Medulla oblongata (tissue), 1 donor: ENCODE measurements around the gene ENPP1.

Source experiments
- DNase-seq: peaks from one replicate; pipeline ENCODE4 v3.0.0-alpha.2; 2015; ENCODE audit errors: extremely low spot score

The ENPP1 gene

DNA sequence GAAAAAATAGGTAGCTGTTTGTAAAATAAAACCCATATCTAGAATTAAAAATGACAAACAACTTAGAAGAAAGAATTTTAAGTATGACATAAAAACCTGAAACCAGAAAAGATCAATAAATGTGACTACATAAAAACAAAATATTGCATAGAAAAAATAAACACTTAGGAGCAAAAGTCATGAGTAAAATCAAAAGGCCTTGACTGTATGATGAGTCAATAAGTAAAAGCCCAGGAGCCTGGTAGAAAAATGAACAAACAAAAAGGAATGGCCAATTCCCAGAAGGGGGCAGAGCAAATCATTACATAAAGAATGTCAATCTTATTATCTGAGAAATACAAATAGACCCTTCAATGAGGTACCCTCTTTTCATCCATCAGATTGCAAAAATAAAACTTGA is 20.7 kb upstream of the ENPP1 start:
- no peak for DNase-seq

GRCh38 chr6:131787766-131788712 is 19.8 kb upstream of the ENPP1 start:
- peak; percentile 44 for DNase-seq

DNA sequence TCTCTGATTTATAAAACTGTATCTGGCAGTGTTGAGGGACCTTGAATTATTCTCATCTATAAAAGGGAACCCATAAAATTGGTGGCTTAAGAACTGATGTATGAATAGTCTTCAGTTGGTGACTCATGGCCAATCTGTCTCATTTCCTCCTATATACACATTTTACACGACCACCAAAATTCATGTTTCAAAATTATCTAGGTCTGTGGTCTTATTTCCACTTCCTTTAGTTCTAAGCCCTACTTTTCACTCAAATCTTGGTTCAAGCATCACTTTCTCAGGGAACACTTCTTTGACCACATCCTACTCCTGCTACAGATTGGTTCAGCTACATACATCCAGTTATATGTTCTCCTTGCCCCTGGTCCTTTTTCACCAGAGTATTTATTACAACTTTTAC is 18.6 kb upstream of the ENPP1 start:
- no peak for DNase-seq

DNA sequence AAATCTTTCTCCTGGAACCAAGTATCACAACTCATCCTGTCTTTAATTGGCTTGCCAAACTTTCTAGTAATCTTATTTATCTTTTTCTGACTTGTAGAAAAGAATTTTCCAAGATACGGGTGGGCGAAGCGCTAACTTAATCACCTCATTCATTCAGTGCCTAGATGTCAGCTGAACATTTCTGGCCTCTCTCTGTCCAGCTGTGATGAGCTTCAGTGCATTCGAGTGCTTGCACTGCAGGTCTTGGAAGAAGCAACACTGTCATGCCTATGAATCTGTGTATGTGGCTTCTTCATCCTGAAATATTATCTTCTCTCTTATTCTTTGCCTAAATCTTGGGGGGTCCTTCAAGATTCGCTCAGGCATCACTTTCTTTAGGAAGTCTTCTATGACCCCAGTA is 16.3 kb upstream of the ENPP1 start:
- DNase-seq: no peak

- no peak for DNase-seq
Measured at GRCh38 chr6:131792091-131792496, 15.7 kb upstream of the ENPP1 start.

DNA sequence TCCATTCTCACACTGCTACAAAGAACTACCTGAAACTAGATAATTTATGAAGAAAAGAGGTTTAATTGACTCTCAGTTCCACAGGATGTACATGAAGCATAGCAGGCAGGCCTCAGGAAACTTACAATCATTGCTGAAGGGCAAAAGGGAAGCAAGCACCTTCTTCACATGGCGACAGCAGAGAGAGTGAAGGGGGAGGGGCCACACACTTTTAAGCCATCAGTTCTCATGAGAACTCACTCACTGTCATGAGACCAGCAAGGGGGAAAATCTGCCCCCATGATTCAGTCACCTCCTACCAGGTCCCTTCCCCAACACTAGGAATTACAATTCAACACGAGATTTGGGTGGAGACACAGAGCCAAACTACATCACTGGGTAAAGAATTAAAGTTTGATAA is 12.5 kb upstream of the ENPP1 start:
- DNase-seq: no peak

DNA sequence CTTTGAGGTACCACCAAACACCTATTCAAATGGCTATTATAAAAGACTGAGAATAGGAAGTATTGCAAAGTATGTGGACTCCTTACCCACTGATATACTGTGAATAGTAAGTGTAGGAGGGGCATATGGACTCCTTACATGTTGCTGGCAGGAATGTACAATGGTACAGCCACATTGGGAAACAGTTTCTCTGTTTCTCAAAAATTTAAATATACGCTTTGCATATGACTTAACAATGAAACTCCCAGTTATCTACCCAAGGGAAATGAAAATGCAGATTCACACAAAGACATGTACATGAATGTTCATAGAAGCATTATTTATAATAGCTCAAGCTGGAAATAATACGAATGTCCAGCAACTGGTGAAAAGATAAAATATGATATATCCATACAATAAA is 5.5 kb upstream of the ENPP1 start:
- DNase-seq: no peak

GRCh38 chr6:131803007-131803769 is 4.6 kb upstream of the ENPP1 start:
- no peak for DNase-seq

GRCh38 chr6:131804131-131804530 is 3.7 kb upstream of the ENPP1 start:
- DNase-seq: no peak

- no peak for DNase-seq
Measured at GRCh38 chr6:131807321-131807643, 538 bp upstream of the ENPP1 start.

- DNase-seq: no peak
Measured at GRCh38 chr6:131808460-131809269, 845 bp downstream of the ENPP1 start.

GRCh38 chr6:131811500-131811899 is 3.7 kb downstream of the ENPP1 start:
- no peak for DNase-seq

- no peak for DNase-seq
Measured at GRCh38 chr6:131813991-131814390, 6.2 kb downstream of the ENPP1 start.

- DNase-seq: no peak
Measured at GRCh38 chr6:131816869-131817268, 9.0 kb downstream of the ENPP1 start.

GRCh38 chr6:131819572-131820124 is 11.8 kb downstream of the ENPP1 start:
- DNase-seq: no peak

GRCh38 chr6:131821010-131821807 is 13.4 kb downstream of the ENPP1 start:
- no peak for DNase-seq

DNA sequence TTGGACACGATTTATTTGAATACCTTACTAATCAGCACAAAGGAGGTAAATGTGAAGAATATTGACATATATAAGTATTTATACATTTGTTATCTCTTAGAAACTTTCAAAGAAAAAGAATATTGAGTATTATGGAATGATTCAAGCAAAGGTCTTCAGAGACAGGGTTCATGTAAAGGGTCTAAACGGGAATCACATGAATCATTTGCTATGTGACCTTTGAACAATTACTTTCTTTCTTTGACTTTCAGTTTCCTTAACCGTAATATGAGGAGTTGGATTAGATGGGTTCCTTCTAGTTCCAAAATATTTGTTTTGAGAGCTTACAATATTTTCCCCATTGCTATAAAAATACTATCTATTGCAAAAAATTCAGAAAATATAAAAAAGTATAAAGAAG is 14.3 kb downstream of the ENPP1 start:
- no peak for DNase-seq

DNA sequence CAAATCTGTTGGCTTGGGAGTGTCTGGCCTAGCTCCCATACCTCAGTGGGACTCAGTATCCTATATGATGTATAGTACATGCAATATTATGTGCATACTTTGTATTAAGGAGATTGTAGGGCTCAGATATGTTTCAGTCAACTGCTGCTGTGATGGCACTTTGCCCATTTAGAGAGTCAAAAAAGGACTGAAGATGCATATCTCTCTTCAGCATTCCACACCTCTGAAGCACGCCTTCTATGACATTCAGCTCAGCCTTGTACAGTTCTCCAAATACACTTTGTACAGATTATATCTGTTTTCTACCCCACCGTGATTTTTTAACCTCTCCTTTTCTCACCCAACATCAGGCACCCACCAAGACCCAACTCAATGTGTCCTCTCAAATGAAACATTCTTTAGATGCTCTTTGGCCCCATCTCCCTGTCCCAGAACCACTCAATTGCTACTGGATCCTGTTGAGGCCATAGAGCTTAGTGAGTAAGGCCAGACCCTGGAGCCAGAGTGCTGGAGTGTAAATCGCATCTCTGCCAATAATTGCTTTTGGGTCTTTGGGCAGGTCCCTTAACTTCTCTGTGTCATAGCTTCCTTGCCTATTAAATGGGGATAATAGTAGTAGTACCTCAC is 15.6 kb downstream of the ENPP1 start:
- DNase-seq: no peak

DNA sequence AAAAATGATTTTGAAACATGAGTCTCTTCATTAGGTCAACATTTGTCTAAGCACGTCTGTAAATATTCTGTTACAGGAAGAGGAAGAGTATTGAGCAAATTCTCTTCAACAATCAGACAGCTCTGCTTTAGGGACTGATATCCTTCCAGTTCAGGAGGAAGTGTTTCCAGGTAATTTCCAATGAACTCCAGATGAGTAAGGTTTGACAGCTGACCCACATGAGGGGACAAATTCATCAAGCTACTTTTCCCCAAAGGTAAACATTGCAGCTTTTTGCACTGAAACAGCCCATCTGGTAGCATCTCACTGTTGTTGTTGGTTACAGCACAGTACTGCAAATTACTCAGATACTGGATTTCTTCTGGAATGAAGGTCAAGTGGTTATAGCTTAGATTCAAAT is 18.1 kb downstream of the ENPP1 start:
- no peak for DNase-seq

GRCh38 chr6:131828080-131828479 is 20.3 kb downstream of the ENPP1 start:
- no peak for DNase-seq

DNA sequence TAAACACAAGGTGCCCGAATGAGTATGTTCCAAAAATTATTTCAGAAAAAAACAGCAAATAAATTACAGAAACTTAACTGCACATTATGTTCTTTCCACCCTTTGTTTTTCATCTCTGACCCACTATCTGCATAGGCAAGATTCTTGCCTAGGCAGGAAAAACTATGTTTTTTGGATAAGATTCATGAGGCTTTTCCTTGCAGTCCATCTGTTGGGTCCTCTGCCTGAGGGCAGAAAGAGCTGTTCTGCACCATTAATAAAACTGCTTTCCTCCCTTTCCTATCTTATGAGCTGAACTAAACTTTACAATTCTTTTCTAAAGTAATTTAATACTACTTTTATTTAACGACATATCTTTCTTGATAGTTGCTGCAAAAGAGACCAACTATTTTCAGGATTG is 21.1 kb downstream of the ENPP1 start:
- DNase-seq: no peak
